Measurements from ENCODE around the gene RIMS3. TPM values are rescaled to one million over a fixed set of nuclear protein-coding genes. Genes with fewer than 3 reads are reported as not detected.
"Not testable (repeated sequence)": the region's sequence is repeated elsewhere in the genome, so short reads cannot be mapped to it uniquely, and the experiment has no call there.

RIMS3 gene
- total RNA-seq, 1 donor from 2014 or later = 12.9 TPM

DNA sequence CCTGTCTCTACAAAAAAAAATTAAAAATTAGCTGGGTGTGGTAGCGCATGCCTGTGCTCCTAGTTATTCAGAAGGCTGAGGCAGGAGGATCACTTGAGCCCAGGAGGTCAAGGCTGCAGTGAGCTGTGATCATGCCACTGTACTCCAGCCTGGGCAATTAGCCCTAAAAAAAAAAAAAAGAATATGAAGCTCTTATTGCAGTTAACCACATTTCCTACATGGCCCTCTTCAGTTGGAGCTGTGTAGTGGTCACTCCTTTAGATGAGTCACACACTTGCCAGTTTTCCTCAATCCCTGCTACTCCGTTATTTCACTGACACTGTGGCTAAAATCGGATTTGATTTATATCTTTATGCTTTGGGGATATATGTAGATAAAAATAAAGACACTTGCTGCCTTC lies 37.8 kb upstream of the RIMS3 start:
- TF ChIP-seq, protein P1, sequence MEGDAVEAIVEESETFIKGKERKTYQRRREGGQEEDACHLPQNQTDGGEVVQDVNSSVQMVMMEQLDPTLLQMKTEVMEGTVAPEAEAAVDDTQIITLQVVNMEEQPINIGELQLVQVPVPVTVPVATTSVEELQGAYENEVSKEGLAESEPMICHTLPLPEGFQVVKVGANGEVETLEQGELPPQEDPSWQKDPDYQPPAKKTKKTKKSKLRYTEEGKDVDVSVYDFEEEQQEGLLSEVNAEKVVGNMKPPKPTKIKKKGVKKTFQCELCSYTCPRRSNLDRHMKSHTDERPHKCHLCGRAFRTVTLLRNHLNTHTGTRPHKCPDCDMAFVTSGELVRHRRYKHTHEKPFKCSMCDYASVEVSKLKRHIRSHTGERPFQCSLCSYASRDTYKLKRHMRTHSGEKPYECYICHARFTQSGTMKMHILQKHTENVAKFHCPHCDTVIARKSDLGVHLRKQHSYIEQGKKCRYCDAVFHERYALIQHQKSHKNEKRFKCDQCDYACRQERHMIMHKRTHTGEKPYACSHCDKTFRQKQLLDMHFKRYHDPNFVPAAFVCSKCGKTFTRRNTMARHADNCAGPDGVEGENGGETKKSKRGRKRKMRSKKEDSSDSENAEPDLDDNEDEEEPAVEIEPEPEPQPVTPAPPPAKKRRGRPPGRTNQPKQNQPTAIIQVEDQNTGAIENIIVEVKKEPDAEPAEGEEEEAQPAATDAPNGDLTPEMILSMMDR (IDR thresholded peaks at IDR 0.05; ENCODE audit: unreplicated experiment) = no peak
- Mint-ChIP-seq H3K36me3 (no peaks in the 10 kb centered on the region), H3K27ac (peak overlapping the region; percentile 84), H3K4me3 (no peak overlapping the region), H3K27me3 (ENCODE audit: low read depth) (no peaks in the 10 kb centered on the region), H3K9me3 (no peaks in the 10 kb centered on the region), H3K4me1 (peaks cover 23% of the 10 kb centered on the region)
- no peak for DNase-seq (ENCODE audit: low spot score in 2 of 2, unreplicated experiment in 2 of 2)

DNA sequence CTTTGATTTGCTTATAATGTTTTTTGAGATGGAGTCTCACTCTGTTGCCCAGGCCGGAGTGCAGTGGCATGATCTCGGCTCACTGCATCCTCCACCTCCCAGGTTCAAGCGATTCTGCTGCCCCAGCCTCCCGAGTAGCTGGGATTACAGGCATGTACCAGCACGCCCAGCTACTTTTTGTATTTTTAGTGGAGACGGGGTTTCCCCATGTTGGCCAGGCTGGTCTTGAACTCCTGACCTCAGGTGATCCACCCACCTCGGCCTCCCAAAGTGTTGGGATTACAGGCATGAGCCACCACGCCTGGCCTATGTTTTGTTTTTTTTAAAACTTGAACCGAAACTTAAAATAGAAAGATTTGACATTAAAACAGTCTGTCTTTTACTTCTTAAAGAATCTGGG lies 37.3 kb upstream of the RIMS3 start:
- H3K36me3 Mint-ChIP-seq; H3K4me3 Mint-ChIP-seq; DNase-seq (ENCODE audit: low spot score in 2 of 2, unreplicated experiment in 2 of 2); H3K9me3 Mint-ChIP-seq; H3K27me3 Mint-ChIP-seq (ENCODE audit: low read depth): not testable (repeated sequence)
- H3K4me1 Mint-ChIP-seq = peaks cover 23% of the 10 kb centered on the region
- peak overlapping the region; percentile 73 for H3K27ac Mint-ChIP-seq

DNA sequence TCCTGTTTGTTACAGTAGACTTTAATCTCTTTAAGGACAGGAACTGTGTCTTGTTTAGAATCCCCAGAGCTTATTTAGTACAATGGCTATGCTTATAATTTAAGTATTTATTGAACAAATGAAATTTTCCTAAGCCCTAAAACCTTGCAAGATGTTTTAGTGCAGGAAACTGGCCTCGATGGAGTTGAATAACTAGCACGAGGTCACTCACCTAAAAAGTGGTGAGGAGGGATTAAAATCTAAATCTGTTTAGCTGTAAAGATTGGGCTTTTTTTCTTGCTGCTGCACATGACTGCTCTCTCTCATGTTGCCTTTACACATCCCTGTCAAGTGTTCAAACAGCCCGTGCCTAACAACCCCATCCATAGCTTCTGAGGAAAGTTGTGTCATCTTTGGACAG lies 36.2 kb upstream of the RIMS3 start:
- no peak for DNase-seq (ENCODE audit: low spot score in 2 of 2, unreplicated experiment in 2 of 2)
- Mint-ChIP-seq H3K4me3 (no peak overlapping the region), H3K9me3 (no peaks in the 10 kb centered on the region), H3K36me3 (no peaks in the 10 kb centered on the region), H3K27ac (no peak overlapping the region), H3K4me1 (peaks cover 23% of the 10 kb centered on the region), H3K27me3 (ENCODE audit: low read depth) (no peaks in the 10 kb centered on the region)
- TF ChIP-seq, protein P1 (IDR thresholded peaks at IDR 0.05; ENCODE audit: unreplicated experiment) = no peak

DNA sequence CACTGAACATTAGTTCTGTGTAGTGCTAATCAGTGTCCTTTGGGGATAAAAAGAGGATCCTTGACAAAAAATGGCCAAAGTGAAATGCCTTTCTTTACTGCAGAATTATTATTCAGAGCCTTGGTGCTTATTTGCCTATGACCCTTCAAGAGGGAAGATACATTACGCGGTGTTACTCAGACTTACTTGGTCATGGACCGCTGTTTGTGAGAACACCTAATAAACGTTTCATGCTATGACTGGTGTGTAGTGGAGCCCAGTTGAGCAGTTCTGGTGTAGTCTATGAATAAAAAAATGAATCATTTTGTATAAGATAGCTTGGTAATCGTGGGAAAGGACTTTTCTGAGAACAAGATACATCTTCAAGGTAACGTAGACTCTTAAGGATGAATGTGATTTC lies 34.3 kb upstream of the RIMS3 start:
- TF ChIP-seq, protein P1 (IDR thresholded peaks at IDR 0.05; ENCODE audit: unreplicated experiment) = no peak
- Mint-ChIP-seq H3K9me3 (no peaks in the 10 kb centered on the region), H3K27ac (no peak overlapping the region), H3K27me3 (ENCODE audit: low read depth) (no peaks in the 10 kb centered on the region), H3K36me3 (no peaks in the 10 kb centered on the region), H3K4me1 (peaks cover 18% of the 10 kb centered on the region), H3K4me3 (no peak overlapping the region)
- no peak for DNase-seq (ENCODE audit: low spot score in 2 of 2, unreplicated experiment in 2 of 2)

DNA sequence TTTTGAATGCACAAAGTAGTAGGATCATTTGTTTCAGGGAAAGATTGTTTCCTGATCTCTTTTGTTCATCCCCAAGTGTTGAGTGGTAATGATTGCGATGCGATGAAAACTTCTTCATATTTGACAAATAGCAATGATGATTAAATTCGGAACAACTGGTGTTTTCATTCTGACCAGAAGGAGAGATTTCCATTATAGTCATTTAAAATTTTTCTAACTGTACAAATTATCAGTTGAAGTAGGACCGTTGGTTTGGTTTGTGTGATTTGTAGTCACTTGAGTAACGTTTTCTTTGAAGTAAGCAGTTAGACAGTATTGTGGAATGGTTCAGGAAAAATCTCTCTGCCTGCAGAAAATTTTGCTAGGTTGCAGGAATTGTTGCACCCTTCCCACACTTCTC lies 32.0 kb upstream of the RIMS3 start:
- H3K4me1 Mint-ChIP-seq = peaks cover 6% of the 10 kb centered on the region
- no peak overlapping the region for H3K4me3 Mint-ChIP-seq
- TF ChIP-seq, protein P1 (IDR thresholded peaks at IDR 0.05; ENCODE audit: unreplicated experiment) = no peak
- H3K27me3 Mint-ChIP-seq (ENCODE audit: low read depth) = no peaks in the 10 kb centered on the region
- H3K36me3 Mint-ChIP-seq = no peaks in the 10 kb centered on the region
- H3K9me3 Mint-ChIP-seq = no peaks in the 10 kb centered on the region
- no peak overlapping the region for H3K27ac Mint-ChIP-seq
- no peak for DNase-seq (ENCODE audit: low spot score in 2 of 2, unreplicated experiment in 2 of 2)

DNA sequence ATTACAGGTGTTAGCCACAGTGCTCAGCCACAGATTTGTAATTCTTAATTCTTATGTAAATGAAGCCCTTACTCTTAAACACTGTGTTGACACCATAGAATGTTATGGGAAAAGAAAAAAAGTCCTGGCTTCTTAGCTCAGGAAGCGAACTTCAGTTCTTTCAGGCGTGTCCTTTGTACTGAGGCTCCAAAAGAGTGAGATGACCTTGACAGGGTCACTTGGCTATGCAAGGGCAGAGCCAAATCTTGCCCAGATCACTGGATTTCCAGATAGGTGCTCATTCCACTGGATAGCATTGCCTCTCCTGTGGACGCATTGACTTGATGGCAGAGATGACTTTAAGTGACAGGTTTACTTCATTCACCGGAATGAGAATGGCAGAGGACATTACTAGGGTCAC lies 30.8 kb upstream of the RIMS3 start:
- H3K4me1 Mint-ChIP-seq = peaks cover 12% of the 10 kb centered on the region
- H3K4me3 Mint-ChIP-seq = no peak overlapping the region
- TF ChIP-seq, protein P1 (IDR thresholded peaks at IDR 0.05; ENCODE audit: unreplicated experiment) = no peak
- H3K9me3 Mint-ChIP-seq = no peaks in the 10 kb centered on the region
- H3K27ac Mint-ChIP-seq = no peak overlapping the region
- DNase-seq (ENCODE audit: low spot score in 2 of 2, unreplicated experiment in 2 of 2) = no peak
- H3K36me3 Mint-ChIP-seq = no peaks in the 10 kb centered on the region
- H3K27me3 Mint-ChIP-seq (ENCODE audit: low read depth) = no peaks in the 10 kb centered on the region

Data from mesothelial cell of epicardium (in vitro differentiated cells).